Right cardiac atrium (tissue), 5 donors: ENCODE data around the gene TAS2R1. TPM values are rescaled to one million over a fixed set of nuclear protein-coding genes. Genes with fewer than 3 reads are reported as not detected.

Experiments used
- ATAC-seq, 2 donors: fragments of 200-7000 bp; cut with Tn5 transposase; one replicate each; pipeline versions ENCODE4 v1.8.0 to v1.9.1; 2020; ENCODE audit warnings: moderate library complexity in 2 of 2, mild to moderate bottlenecking in 1 of 2
- DNase-seq, 3 donors: peaks; one replicate each; pipeline ENCODE4 v3.0.0-alpha.2; 2020
- H3K27ac ChIP-seq: one replicate; pipeline ENCODE4 v1.5.1; 2013; ENCODE audit warnings: mild to moderate bottlenecking, low read length, control low read depth, moderate library complexity
- H3K27me3 ChIP-seq: one replicate; pipeline ENCODE4 v1.6.1; 2013; ENCODE audit not compliant: control insufficient read depth, insufficient read depth
- H3K4me1 ChIP-seq: one replicate; pipeline ENCODE4 v1.6.1; 2013; ENCODE audit warnings: low read length; ENCODE audit not compliant: control insufficient read depth, insufficient read depth
- H3K4me3 ChIP-seq: one replicate; pipeline ENCODE4 v1.5.1; 2013; ENCODE audit warnings: low read length, control low read depth
- H3K9me3 ChIP-seq: one replicate; pipeline ENCODE4 v1.6.1; 2013; ENCODE audit warnings: low read length; ENCODE audit not compliant: control insufficient read depth
- WGBS: extraction: QIAGEN DNeasy Blood & Tissue Kit; methylation state at CpG from one replicate; pipeline ENCODE4 v1.1.7; 2013; 5-methylcytosine and 5-hydroxymethylcytosine counted together
- intact Hi-C, 4 donors: fragments of 100-400 bp; cut with DNase I; formaldehyde crosslinking; loops; one replicate each; pipeline versions ENCODE4 v1.11.0 to v1.14.0; 2022 to 2023
- polyA plus RNA-seq: library from polyadenylated mRNA; stranded (reverse); fragments of 200-250 nt; gene quantifications from one replicate; pipeline ENCODE4 v1.2.3, GENCODE V29; 2013
- total RNA-seq, 4 donors: library from RNA; stranded (reverse); fragmentation: NEBNext Ultra II Directional; extraction: Animal tissue kit (Norgen Biotek cat#: 25700); gene quantifications; one replicate each; pipeline ENCODE4 v1.2.1, GENCODE V29; 2021
- donor health status: healthy with polysubstance abuse.
- donor health status: DM: no; HTN: yes; CAD: no.
- donor health status: DM: no; HTN: no; CAD: no.
- donor health status: DM: no; HTN: yes; CAD: no; lungs with severe emphysema.
- donor health status: DM: yes; HTN: yes; CAD: no.

TAS2R1 gene
- total and polyA plus RNA-seq, 5 donors: not detected

DNA sequence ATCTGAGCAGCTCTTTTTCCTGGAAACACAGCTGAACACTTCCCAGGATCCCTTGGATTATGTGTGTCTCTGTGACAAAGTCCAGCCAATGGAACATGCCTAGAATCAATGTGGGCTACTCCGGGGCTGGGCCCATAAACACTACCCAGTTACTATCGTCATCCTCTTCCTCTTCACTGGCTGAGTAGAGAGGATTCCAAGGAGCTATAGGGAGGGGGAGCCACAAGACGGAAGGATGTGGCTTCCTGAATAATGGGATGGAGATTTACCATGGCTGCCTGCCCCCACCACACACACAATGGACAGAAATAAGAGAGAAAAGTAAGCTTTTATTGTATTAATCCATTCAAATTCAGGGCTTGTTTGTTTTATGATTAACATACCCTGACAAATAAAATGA is 22.1 kb upstream of the TAS2R1 start:
- Histone ChIP-seq H3K27me3 (no peaks in the 10 kb centered on the region), H3K27ac (no peak overlapping the region), H3K4me3 (no peak overlapping the region), H3K4me1 (no peaks in the 10 kb centered on the region), H3K9me3 (peaks cover 2% of the 10 kb centered on the region)
- ATAC-seq (no peak), DNase-seq (no peak)
- 59% methylated on average over 3 of the region's 3 CpGs for WGBS
- intact Hi-C loops: no loop called here

DNA sequence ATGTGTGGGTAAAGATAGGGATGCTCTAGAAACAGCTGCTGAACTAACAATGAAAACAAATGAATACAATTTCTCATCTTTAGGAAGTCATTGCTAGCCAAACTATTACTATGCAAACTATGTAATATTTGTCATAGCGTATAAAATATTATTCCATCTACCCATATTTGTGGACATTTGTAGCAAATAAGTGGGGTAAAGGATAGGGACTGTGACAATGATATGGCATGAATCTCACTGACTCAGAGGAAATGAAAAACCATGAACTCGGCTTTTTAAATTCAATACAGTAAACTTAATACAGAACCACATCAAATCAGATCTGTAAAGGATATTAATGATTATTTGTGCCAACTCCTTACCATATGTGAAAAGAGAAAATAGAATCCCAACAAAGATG is 16.7 kb upstream of the TAS2R1 start:
- ATAC-seq: no peak
- H3K27me3 ChIP-seq: no peaks in the 10 kb centered on the region
- intact Hi-C loops: no loop called here
- DNase-seq: no peak
- no peak overlapping the region for H3K27ac ChIP-seq
- WGBS: 82% methylated on average over 2 of the region's 2 CpGs
- no peaks in the 10 kb centered on the region for H3K4me1 ChIP-seq
- H3K4me3 ChIP-seq: no peak overlapping the region
- peaks cover 2% of the 10 kb centered on the region for H3K9me3 ChIP-seq

- intact Hi-C loops: no loop called here
- H3K27me3 ChIP-seq: no peaks in the 10 kb centered on the region
- DNase-seq (no peak), ATAC-seq (no peak)
- 92% methylated on average over 3 of the region's 3 CpGs for WGBS
- H3K4me3 ChIP-seq: no peak overlapping the region
- H3K27ac ChIP-seq: no peak overlapping the region
- no peaks in the 10 kb centered on the region for H3K4me1 ChIP-seq
- peaks cover 2% of the 10 kb centered on the region for H3K9me3 ChIP-seq
Observed at GRCh38 chr5:9644630-9645029, 14.5 kb upstream of the TAS2R1 start.

DNA sequence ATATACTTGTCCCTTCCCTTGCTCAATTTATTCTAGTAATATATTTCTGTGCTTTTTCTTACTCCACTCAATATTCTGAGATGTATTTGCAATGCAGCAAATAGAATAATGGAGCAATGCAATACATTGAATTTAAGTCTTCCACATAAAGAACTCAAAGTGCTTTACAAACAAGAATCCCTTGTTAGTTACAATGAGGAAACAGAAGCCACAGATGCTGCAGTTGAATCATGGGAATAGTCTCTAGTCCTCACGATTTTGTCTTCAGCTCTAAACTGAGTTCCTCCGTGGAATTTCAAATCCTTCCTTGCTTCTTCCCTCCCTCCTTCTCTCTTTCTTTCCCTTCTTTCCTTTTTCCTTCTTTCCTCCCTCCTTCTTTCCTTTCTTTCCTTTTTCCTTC is 12.5 kb upstream of the TAS2R1 start:
- intact Hi-C loops: no loop called here
- DNase-seq (no peak), ATAC-seq (no peak)
- Histone ChIP-seq H3K27ac (no peak overlapping the region), H3K27me3 (no peaks in the 10 kb centered on the region), H3K9me3 (peaks cover 2% of the 10 kb centered on the region), H3K4me1 (no peaks in the 10 kb centered on the region), H3K4me3 (no peak overlapping the region)
- 68% methylated on average over 2 of the region's 2 CpGs for WGBS

DNA sequence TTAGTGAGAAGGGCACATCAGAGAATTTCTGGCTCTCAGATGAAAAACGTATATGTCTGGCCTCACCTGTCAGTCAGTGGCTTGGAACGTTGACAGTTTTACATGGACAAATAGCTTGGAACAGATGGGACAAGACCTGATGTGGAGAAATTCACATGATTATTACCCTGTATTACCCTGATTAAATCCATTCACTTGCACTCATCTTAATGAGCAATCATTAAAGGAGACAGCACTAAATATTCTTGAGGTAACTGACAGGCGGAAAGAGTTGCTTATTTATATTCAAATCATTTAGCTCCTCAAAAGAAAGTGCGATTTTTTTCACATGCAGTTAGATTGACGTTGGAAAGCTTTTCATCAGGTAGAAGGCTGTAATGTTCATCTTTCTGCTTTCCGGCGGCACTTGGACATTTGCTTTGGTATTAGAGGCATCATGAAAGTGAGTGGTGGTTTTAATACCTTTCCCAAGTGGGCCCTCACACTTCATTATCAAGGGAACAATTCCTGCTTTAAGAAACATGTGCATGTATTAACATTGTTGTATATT is 11.7 kb upstream of the TAS2R1 start:
- DNase-seq (no peak), ATAC-seq (no peak)
- H3K27ac ChIP-seq: no peak overlapping the region
- peaks cover 2% of the 10 kb centered on the region for H3K9me3 ChIP-seq
- H3K4me1 ChIP-seq: no peaks in the 10 kb centered on the region
- H3K27me3 ChIP-seq: no peaks in the 10 kb centered on the region
- no peak overlapping the region for H3K4me3 ChIP-seq
- WGBS: 85% methylated on average over 7 of the region's 7 CpGs
- intact Hi-C loops: no loop called here

GRCh38 chr5:9632495-9632894 is 2.3 kb upstream of the TAS2R1 start:
- DNase-seq: no peak
- WGBS: 81% methylated on average over 2 of the region's 2 CpGs

GRCh38 chr5:9627541-9627940 is 2.6 kb downstream of the TAS2R1 start:
- DNase-seq (no peak), ATAC-seq (no peak)
- no peaks in the 10 kb centered on the region for H3K27me3 ChIP-seq
- WGBS: 65% methylated on average over 5 of the region's 5 CpGs
- no peak overlapping the region for H3K4me3 ChIP-seq
- no peaks in the 10 kb centered on the region for H3K9me3 ChIP-seq
- no peaks in the 10 kb centered on the region for H3K4me1 ChIP-seq
- no peak overlapping the region for H3K27ac ChIP-seq
- intact Hi-C loops: no loop called here

More at GRCh38 chr5:9632495-9632894, 2.3 kb upstream of the TAS2R1 start:
- Histone ChIP-seq H3K9me3 (no peaks in the 10 kb centered on the region), H3K27ac (no peak overlapping the region), H3K4me3 (no peak overlapping the region), H3K27me3 (no peaks in the 10 kb centered on the region), H3K4me1 (no peaks in the 10 kb centered on the region)
- intact Hi-C loops: no loop called here
- ATAC-seq: no peak

GRCh38 chr5:9626955-9627354 is 3.2 kb downstream of the TAS2R1 start:
- Histone ChIP-seq H3K9me3 (no peaks in the 10 kb centered on the region), H3K27me3 (no peaks in the 10 kb centered on the region), H3K4me1 (no peaks in the 10 kb centered on the region), H3K4me3 (no peak overlapping the region), H3K27ac (no peak overlapping the region)
- DNase-seq (no peak), ATAC-seq (no peak)
- WGBS: 87% methylated on average over 6 of the region's 6 CpGs
- intact Hi-C loops: no loop called here

GRCh38 chr5:9625731-9626130 is 4.4 kb downstream of the TAS2R1 start:
- 76% methylated on average over 2 of the region's 2 CpGs for WGBS
- Histone ChIP-seq H3K27ac (no peak overlapping the region), H3K4me1 (no peaks in the 10 kb centered on the region), H3K9me3 (no peaks in the 10 kb centered on the region), H3K4me3 (no peak overlapping the region), H3K27me3 (no peaks in the 10 kb centered on the region)
- intact Hi-C loops: no loop called here
- DNase-seq: no peak
- ATAC-seq: no peak

- Histone ChIP-seq H3K27ac (no peak overlapping the region), H3K27me3 (no peaks in the 10 kb centered on the region), H3K4me1 (no peaks in the 10 kb centered on the region), H3K4me3 (no peak overlapping the region), H3K9me3 (no peaks in the 10 kb centered on the region)
- DNase-seq (no peak), ATAC-seq (no peak)
- intact Hi-C loops: no loop called here
- 73% methylated on average over 5 of the region's 5 CpGs for WGBS
Observed at GRCh38 chr5:9625286-9625685, 4.9 kb downstream of the TAS2R1 start.

DNA sequence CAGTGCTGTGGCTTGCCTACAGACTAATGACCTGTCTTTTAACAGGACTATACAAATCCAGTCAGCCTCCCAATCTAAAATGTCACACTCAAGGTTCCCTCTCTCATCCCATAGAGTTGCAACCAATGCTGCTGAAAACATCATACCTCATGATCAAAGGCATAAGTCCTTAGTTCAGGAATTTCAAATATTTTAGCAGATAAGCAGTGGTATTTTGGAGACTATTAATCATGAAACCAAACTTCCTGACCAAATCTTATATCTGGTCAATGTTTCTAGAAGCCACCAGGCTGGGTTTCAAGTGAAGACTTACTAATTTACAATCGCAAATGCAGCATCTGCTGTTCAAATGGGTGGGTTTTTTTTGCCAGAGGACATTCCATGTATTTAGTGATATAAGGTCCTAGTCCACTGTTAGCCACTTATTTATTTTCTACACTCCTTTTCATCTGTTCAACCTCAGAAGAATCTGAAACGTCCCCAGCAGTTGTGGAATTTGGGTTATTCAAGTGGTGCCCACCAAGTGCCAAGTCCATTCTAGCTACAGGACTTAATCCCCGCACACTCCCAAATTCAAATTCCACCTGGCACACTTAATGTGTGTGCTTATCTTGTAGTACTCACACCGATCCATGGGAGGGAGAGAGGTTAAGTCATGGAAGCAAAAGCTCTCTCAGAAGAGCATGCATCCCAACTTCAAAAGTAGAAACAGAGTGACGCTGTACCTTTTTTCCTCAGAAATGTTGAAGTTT is 5.8 kb downstream of the TAS2R1 start:
- Histone ChIP-seq H3K4me1 (no peaks in the 10 kb centered on the region), H3K4me3 (no peak overlapping the region), H3K27me3 (no peaks in the 10 kb centered on the region), H3K27ac (no peak overlapping the region), H3K9me3 (no peaks in the 10 kb centered on the region)
- 72% methylated on average over 5 of the region's 5 CpGs for WGBS
- DNase-seq (no peak), ATAC-seq (no peak)
- intact Hi-C loops: no loop called here

GRCh38 chr5:9623661-9624060 is 6.5 kb downstream of the TAS2R1 start:
- no peak overlapping the region for H3K27ac ChIP-seq
- DNase-seq (no peak), ATAC-seq (no peak)
- no peaks in the 10 kb centered on the region for H3K9me3 ChIP-seq
- H3K4me3 ChIP-seq: no peak overlapping the region
- H3K27me3 ChIP-seq: no peaks in the 10 kb centered on the region
- WGBS: 75% methylated on average over 4 of the region's 4 CpGs
- H3K4me1 ChIP-seq: no peaks in the 10 kb centered on the region
- intact Hi-C loops: no loop called here
